ENCODE results near the gene CCDC152.

CCDC152 gene

GRCh38 chr5:42781584-42781983, 25.0 kb downstream of the CCDC152 start:
- DNase-seq (ENCODE audit: low read depth, low spot score), result no peak

GRCh38 chr5:42784132-42784531, 27.5 kb downstream of the CCDC152 start:
- DNase-seq (ENCODE audit: low read depth, low spot score), result no peak

- no peak for DNase-seq (ENCODE audit: low read depth, low spot score)
These were observed 29.1 kb downstream of the CCDC152 start for GRCh38 chr5:42785756-42786155.

- DNase-seq (ENCODE audit: low read depth, low spot score), result no peak
These were observed 30.5 kb downstream of the CCDC152 start for GRCh38 chr5:42787073-42787472.

GRCh38 chr5:42787845-42788244, 31.2 kb downstream of the CCDC152 start:
- no peak for DNase-seq (ENCODE audit: low read depth, low spot score)

DNA sequence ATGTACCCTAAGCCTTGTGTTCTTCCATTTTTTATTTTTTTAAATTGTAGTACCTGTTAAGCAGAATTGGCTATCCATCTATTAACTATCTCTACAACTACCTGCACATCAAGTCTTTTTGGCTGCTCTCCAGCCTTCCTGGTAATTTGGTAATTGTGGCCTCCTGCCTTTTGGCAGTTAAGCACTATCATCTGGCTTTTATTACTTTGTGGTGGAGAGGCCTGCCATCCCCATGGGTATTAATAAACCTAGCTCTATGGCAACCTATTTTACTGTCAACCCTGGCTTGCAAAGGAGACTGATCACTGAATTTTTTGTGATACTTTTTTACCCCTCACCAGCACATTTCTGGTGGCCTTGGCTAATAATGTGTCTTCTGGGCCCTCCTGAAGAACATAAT, 34.5 kb downstream of the CCDC152 start:
- DNase-seq (ENCODE audit: low read depth, low spot score), result no peak

- no peak for DNase-seq (ENCODE audit: low read depth, low spot score)
These were observed 41.9 kb downstream of the CCDC152 start for GRCh38 chr5:42798284-42799240.

DNA sequence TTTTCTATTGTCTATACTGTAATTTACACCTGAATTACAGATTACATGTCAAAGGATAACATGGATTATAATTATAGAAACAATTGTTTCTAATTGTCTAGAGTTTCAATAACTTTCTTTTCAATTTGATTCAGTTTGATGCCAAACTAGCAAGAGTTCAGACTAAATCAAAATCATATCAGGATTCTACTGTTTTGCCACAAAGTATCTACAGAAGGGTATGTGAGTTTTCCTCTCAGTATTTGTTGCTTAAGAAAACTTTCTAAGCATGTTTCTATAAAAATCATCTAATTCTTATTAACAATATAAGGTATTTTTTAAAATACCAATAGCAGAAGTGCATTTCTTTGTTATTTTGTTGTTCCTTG, 42.6 kb downstream of the CCDC152 start:
- no peak for DNase-seq (ENCODE audit: low read depth, low spot score)

DNA sequence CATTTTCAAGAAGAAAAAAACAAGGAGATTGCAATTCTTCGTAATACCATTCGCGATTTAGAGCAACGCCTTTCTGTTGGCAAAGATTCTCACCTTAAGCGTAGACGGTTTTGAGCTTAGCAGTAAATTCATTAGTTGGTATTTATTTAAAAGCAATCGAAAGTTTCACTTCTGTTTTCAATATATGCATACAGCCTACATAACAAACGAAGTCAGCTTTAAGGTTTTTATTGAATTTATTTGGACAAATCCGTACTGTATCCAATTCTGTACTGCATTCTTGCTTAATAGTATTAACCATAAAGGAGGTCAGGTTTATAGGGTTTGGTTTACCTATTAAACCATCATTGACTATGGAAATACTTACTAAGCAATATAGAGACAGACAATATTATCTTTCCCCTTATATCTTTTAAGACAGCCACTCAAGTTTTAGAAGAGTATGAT, 43.1 kb downstream of the CCDC152 start:
- DNase-seq (ENCODE audit: low read depth, low spot score), result no peak

GRCh38 chr5:42800748-42801330, 44.2 kb downstream of the CCDC152 start:
- DNase-seq (ENCODE audit: low read depth, low spot score), result no peak

GRCh38 chr5:42801516-42802166, 45.0 kb downstream of the CCDC152 start:
- DNase-seq (ENCODE audit: low read depth, low spot score), result no peak

- no peak for DNase-seq (ENCODE audit: low read depth, low spot score)
These were observed 48.2 kb downstream of the CCDC152 start for GRCh38 chr5:42804717-42805339.

- DNase-seq (ENCODE audit: low read depth, low spot score), result no peak
These were observed 49.5 kb downstream of the CCDC152 start for GRCh38 chr5:42806004-42806700.

- no peak for DNase-seq (ENCODE audit: low read depth, low spot score)
These were observed 50.2 kb downstream of the CCDC152 start for GRCh38 chr5:42806701-42807262.

- DNase-seq (ENCODE audit: low read depth, low spot score), result no peak
These were observed 51.3 kb downstream of the CCDC152 start for GRCh38 chr5:42807722-42808447.

GRCh38 chr5:42808888-42809611, 52.4 kb downstream of the CCDC152 start:
- no peak for DNase-seq (ENCODE audit: low read depth, low spot score)

DNA sequence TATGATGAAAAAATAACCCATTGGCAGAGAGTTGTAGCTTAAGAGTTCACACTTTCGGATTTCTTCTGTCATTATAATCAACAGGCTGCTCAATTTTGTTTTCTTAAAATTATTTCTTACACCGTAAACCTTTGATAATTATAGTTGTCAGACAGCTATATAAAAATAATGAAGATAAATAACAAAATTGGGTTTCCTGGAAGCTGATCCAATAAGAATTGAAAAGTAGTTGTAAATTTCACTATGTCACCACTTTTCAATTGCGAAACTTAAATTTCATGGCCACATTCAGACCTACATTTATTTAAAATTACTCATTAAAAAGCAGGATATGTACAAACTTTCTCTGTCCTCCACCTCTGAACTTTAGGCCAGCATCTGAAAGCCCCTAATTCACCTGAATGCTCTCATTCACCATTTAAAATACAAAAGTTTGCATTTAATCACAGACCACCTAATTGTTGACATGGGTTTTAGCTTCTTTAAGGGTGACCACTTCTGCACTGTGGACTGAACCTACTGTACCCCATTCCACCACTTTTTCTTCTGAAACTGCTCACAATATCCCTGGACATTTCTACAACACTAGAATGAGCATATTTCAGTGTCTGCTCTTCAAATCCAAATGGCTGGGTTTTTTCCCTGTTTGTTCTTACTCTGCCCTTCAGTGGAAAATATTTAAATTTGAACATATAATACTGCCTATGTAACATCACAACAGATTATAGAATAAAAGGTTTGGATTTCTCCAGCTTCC, 54.4 kb downstream of the CCDC152 start:
- DNase-seq (ENCODE audit: low read depth, low spot score), result no peak

GRCh38 chr5:42811591-42812446, 55.2 kb downstream of the CCDC152 start, which contains the start of gene SELENOP:
Gene SELENOP (minus strand): TSS chr5:42811892. CDS start chr5:42808353, 3,539 bp downstream.
- DNase-seq (ENCODE audit: low read depth, low spot score), result no peak
